ENCODE data around the gene INTS4. TPM values are rescaled to one million over a fixed set of nuclear protein-coding genes. Genes with fewer than 3 reads are reported as not detected.

The INTS4 gene
- total RNA-seq, 3 donors from 2014 or later (not counting 1 experiment from before 2014, with no cell fraction given), result 65.2 to 97.8 (median 67.5) TPM

DNA sequence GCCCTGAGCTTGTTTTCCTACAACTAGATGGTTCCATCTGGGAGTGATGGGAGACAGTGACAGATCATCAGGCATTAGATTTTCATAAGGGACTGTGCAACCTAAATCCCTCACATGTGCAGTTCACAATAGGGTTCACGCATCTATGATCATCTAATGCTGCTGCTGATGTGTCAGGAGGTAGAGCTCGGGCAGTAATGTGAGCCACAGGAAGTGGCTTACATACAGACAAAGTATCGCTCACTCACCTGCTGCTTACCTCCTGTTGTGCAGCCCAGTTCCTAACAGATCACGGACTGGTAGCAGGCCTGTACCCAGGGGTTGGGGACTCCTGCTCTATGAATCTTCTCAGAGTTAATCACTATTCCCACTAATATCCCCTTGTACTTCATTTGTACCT is 161.2 kb downstream of the INTS4 start:
- WGBS (ENCODE audit: insufficient coverage), result 66% methylated on average over 4 of the region's 4 CpGs
- Histone ChIP-seq H3K4me1 (ENCODE audit: control insufficient read depth, insufficient read depth, low read length) (no peaks in the 10 kb centered on the region), H3K9me3 (ENCODE audit: control insufficient read depth, insufficient read depth, low read length) (no peaks in the 10 kb centered on the region), H3K4me3 (ENCODE audit: low read length) (no peak overlapping the region), H3K27ac (ENCODE audit: low read length) (no peak overlapping the region), H3K36me3 (ENCODE audit: control insufficient read depth, insufficient read depth, low read length) (no peaks in the 10 kb centered on the region), H3K27me3 (ENCODE audit: control insufficient read depth, insufficient read depth, low read length) (no peaks in the 10 kb centered on the region)
- Mint-ChIP-seq H3K9me3 (no peaks in the 10 kb centered on the region), H3K36me3 (no peaks in the 10 kb centered on the region), H3K4me1 (no peaks in the 10 kb centered on the region), H3K27ac (no peak overlapping the region), H3K27me3 (ENCODE audit: low read depth in 2 of 2) (no peaks in the 10 kb centered on the region), H3K4me3 (no peak overlapping the region)
- DNase-seq, result no peak
- TF ChIP-seq, protein P1, sequence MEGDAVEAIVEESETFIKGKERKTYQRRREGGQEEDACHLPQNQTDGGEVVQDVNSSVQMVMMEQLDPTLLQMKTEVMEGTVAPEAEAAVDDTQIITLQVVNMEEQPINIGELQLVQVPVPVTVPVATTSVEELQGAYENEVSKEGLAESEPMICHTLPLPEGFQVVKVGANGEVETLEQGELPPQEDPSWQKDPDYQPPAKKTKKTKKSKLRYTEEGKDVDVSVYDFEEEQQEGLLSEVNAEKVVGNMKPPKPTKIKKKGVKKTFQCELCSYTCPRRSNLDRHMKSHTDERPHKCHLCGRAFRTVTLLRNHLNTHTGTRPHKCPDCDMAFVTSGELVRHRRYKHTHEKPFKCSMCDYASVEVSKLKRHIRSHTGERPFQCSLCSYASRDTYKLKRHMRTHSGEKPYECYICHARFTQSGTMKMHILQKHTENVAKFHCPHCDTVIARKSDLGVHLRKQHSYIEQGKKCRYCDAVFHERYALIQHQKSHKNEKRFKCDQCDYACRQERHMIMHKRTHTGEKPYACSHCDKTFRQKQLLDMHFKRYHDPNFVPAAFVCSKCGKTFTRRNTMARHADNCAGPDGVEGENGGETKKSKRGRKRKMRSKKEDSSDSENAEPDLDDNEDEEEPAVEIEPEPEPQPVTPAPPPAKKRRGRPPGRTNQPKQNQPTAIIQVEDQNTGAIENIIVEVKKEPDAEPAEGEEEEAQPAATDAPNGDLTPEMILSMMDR (IDR thresholded peaks at IDR 0.05), result no peak
- intact Hi-C loops (cut with micrococcal nuclease), result no loop called here
- no peak for ATAC-seq

DNA sequence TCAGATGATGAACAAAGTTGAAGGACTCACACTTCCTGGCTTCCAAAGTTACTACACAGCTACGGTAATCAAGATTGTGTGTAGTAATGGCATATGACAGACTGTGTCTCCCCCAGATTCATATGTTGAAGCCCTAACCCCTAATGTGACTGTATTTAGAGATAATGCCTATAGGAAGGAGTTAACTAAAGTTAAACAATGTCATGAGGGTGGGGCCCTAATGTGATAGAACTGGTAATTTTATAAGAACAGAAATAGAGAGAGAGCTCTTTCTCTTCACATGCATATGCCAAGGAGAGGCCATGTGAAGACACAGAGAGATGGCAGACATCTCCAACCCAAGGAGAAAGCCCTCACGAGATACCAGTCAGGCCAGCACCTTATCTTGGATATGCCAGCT is 165.5 kb downstream of the INTS4 start:
- intact Hi-C loops (cut with micrococcal nuclease), result no loop called here
- Histone ChIP-seq H3K27me3 (ENCODE audit: control insufficient read depth, insufficient read depth, low read length) (no peaks in the 10 kb centered on the region), H3K27ac (ENCODE audit: low read length) (no peak overlapping the region), H3K4me3 (ENCODE audit: low read length) (no peak overlapping the region), H3K9me3 (ENCODE audit: control insufficient read depth, insufficient read depth, low read length) (no peaks in the 10 kb centered on the region), H3K4me1 (ENCODE audit: control insufficient read depth, insufficient read depth, low read length) (no peaks in the 10 kb centered on the region), H3K36me3 (ENCODE audit: control insufficient read depth, insufficient read depth, low read length) (no peaks in the 10 kb centered on the region)
- Mint-ChIP-seq H3K27ac (no peak overlapping the region), H3K4me3 (no peak overlapping the region), H3K36me3 (no peaks in the 10 kb centered on the region), H3K27me3 (ENCODE audit: low read depth in 2 of 2) (no peaks in the 10 kb centered on the region), H3K9me3 (no peaks in the 10 kb centered on the region), H3K4me1 (no peaks in the 10 kb centered on the region)
- TF ChIP-seq, protein P1 (IDR thresholded peaks at IDR 0.05), result no peak
- ATAC-seq (no peak), DNase-seq (no peak)
- 100% methylated on average over 1 of the region's 2 CpGs for WGBS (ENCODE audit: insufficient coverage)

Other genes starting within 250 kb of the INTS4 start
- gene RSF1, start 173.9 kb downstream of the INTS4 start, total RNA-seq, result 100 to 1,000 TPM in 2 of 3 donors, 10 to 100 TPM in 1; 87.3 to 119 (median 110) TPM
- gene AAMDC, start 173.5 kb downstream of the INTS4 start, total RNA-seq, result 1 to 10 TPM; 4.8 to 5.7 (median 5.4) TPM
- under 1 TPM in 2 of 3 donors, not detected in 1; 0.28 to 0.32 TPM for gene KCTD14, start 28.6 kb upstream of the INTS4 start, total RNA-seq
- gene THRSP, start 69.2 kb upstream of the INTS4 start, total RNA-seq, result not detected
- 10 to 100 TPM; 51.8 to 75.4 (median 60.2) TPM for gene NDUFC2, start 85.2 kb upstream of the INTS4 start, total RNA-seq
- gene ALG8, start 145.0 kb upstream of the INTS4 start, total RNA-seq, result 10 to 100 TPM; 19.2 to 20.1 (median 19.8) TPM
- gene KCTD21, start 194.0 kb upstream of the INTS4 start, total RNA-seq, result 1 to 10 TPM; 1.7 to 2.7 (median 2.2) TPM
- gene USP35, start 194.3 kb upstream of the INTS4 start, total RNA-seq, result 1 to 10 TPM; 6.1 to 8.5 (median 8.1) TPM

Data from natural killer cell (primary cell).